Measurements from ENCODE around the gene ZNF37A. TPM values are rescaled to one million over a fixed set of nuclear protein-coding genes. Genes with fewer than 3 reads are reported as not detected.
"Not testable (repeated sequence)": the region's sequence is repeated elsewhere in the genome, so short reads cannot be mapped to it uniquely, and the experiment has no call there.

ZNF37A gene
- 10.7 TPM for polyA plus RNA-seq (2013, experiment 1 of 4)
- 10.4 TPM for polyA plus RNA-seq (2013, experiment 2 of 4)
- 8.2 TPM for polyA plus RNA-seq (2013, experiment 3 of 4)
- 8.9 TPM for polyA plus RNA-seq (2013, experiment 4 of 4)

- no peak within 1 kb of the TSS for H3K27ac ChIP-seq (ENCODE audit: insufficient read depth, low read depth, low read length, poor library complexity, severe bottlenecking)
- WGBS, 2 experiments: 18 to 21% methylated on average over 59 of the region's 59 CpGs
Observed at GRCh38 chr10:38094158-38094926, at the start of gene ZNF37A. TSS of gene ZNF37A (plus strand) at chr10:38094337. CDS start at chr10:38096618, 2,281 bp downstream.

GRCh38 chr10:38045129-38045528, 49.0 kb upstream of the ZNF37A start:
- no peak overlapping the region for H3K4me3 ChIP-seq (ENCODE audit: insufficient read depth, low read depth, low read length)
- H3K27me3 ChIP-seq (ENCODE audit: control insufficient read depth, insufficient read depth, low read length, poor library complexity, severe bottlenecking): no peaks in the 10 kb centered on the region
- H3K27ac ChIP-seq (ENCODE audit: insufficient read depth, low read depth, low read length, poor library complexity, severe bottlenecking): no peak overlapping the region
- H3K36me3 ChIP-seq (ENCODE audit: control insufficient read depth, insufficient read depth, low read length): peaks cover 15% of the 10 kb centered on the region
- no peaks in the 10 kb centered on the region for H3K4me1 ChIP-seq (ENCODE audit: control insufficient read depth, insufficient read depth, low read length)
- no peaks in the 10 kb centered on the region for H3K9me3 ChIP-seq (ENCODE audit: control insufficient read depth, low read length)
- 50% methylated on average over 2 of the region's 2 CpGs for WGBS, 2 experiments

More at GRCh38 chr10:38094158-38094926, at the start of gene ZNF37A:
- peaks cover 16% of the 10 kb centered on the region for H3K36me3 ChIP-seq (ENCODE audit: control insufficient read depth, insufficient read depth, low read length)
- no peaks in the 10 kb centered on the region for H3K4me1 ChIP-seq (ENCODE audit: control insufficient read depth, insufficient read depth, low read length)
- no peaks in the 10 kb centered on the region for H3K27me3 ChIP-seq (ENCODE audit: control insufficient read depth, insufficient read depth, low read length, poor library complexity, severe bottlenecking)
- H3K9me3 ChIP-seq (ENCODE audit: control insufficient read depth, low read length): peaks cover 3% of the 10 kb centered on the region
- H3K4me3 ChIP-seq (ENCODE audit: insufficient read depth, low read depth, low read length): peak within 1 kb of the TSS; percentile 62

GRCh38 chr10:38047666-38048065, 46.5 kb upstream of the ZNF37A start:
- Histone ChIP-seq H3K9me3 (ENCODE audit: control insufficient read depth, low read length) (no peaks in the 10 kb centered on the region), H3K27ac (ENCODE audit: insufficient read depth, low read depth, low read length, poor library complexity, severe bottlenecking) (no peak overlapping the region), H3K36me3 (ENCODE audit: control insufficient read depth, insufficient read depth, low read length) (peaks cover 15% of the 10 kb centered on the region), H3K27me3 (ENCODE audit: control insufficient read depth, insufficient read depth, low read length, poor library complexity, severe bottlenecking) (no peaks in the 10 kb centered on the region), H3K4me1 (ENCODE audit: control insufficient read depth, insufficient read depth, low read length) (no peaks in the 10 kb centered on the region), H3K4me3 (ENCODE audit: insufficient read depth, low read depth, low read length) (no peak overlapping the region)
- WGBS, 2 experiments: no CpG with 5 or more reads among the region's 1 CpG

GRCh38 chr10:38050212-38050611, 43.9 kb upstream of the ZNF37A start:
- 100% methylated on average over 1 of the region's 1 CpG for WGBS, 2 experiments
- Histone ChIP-seq H3K36me3 (ENCODE audit: control insufficient read depth, insufficient read depth, low read length) (peaks cover 32% of the 10 kb centered on the region), H3K9me3 (ENCODE audit: control insufficient read depth, low read length) (peaks cover 3% of the 10 kb centered on the region), H3K4me3 (ENCODE audit: insufficient read depth, low read depth, low read length) (no peak overlapping the region), H3K27ac (ENCODE audit: insufficient read depth, low read depth, low read length, poor library complexity, severe bottlenecking) (no peak overlapping the region), H3K27me3 (ENCODE audit: control insufficient read depth, insufficient read depth, low read length, poor library complexity, severe bottlenecking) (no peaks in the 10 kb centered on the region), H3K4me1 (ENCODE audit: control insufficient read depth, insufficient read depth, low read length) (no peaks in the 10 kb centered on the region)

DNA sequence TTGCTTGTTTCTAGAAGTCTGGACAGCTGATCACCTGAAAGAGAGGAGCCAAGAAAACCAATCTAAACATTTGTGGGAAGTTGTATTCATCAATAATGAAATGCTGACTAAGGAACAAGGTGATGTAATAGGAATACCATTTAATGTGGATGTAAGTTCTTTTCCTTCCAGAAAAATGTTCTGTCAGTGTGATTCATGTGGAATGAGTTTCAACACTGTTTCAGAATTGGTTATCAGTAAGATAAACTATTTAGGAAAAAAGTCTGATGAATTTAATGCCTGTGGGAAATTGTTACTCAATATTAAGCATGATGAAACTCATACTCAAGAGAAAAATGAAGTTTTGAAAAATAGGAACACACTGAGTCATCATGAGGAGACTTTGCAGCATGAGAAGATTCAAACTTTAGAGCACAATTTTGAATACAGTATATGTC, 39.8 kb upstream of the ZNF37A start:
- H3K27ac ChIP-seq (ENCODE audit: insufficient read depth, low read depth, low read length, poor library complexity, severe bottlenecking): no peak overlapping the region
- H3K9me3 ChIP-seq (ENCODE audit: control insufficient read depth, low read length): peaks cover 7% of the 10 kb centered on the region
- H3K4me1 ChIP-seq (ENCODE audit: control insufficient read depth, insufficient read depth, low read length): no peaks in the 10 kb centered on the region
- no peak overlapping the region for H3K4me3 ChIP-seq (ENCODE audit: insufficient read depth, low read depth, low read length)
- H3K27me3 ChIP-seq (ENCODE audit: control insufficient read depth, insufficient read depth, low read length, poor library complexity, severe bottlenecking): no peaks in the 10 kb centered on the region
- H3K36me3 ChIP-seq (ENCODE audit: control insufficient read depth, insufficient read depth, low read length): peaks cover 45% of the 10 kb centered on the region

DNA sequence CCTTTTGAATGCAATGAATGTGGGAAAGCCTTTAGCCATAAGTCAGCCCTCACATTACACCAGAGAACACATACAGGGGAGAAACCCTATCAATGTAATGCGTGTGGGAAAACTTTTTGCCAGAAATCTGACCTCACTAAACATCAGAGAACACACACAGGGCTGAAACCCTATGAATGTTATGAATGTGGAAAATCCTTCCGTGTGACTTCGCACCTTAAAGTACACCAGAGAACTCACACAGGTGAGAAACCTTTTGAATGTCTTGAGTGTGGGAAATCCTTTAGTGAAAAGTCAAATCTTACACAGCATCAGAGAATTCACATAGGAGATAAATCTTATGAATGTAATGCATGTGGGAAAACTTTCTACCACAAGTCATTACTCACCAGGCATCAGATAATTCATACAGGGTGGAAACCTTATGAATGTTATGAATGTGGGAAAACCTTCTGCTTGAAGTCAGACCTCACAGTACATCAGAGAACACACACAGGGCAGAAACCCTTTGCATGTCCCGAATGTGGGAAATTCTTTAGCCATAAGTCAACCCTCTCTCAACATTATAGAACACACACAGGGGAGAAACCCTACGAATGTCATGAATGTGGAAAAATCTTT, 38.8 kb upstream of the ZNF37A start:
- 93 to 100% methylated on average over 1 to 4 of the region's 5 CpGs for WGBS, 2 experiments
- not testable (repeated sequence) for H3K27me3 ChIP-seq (ENCODE audit: control insufficient read depth, insufficient read depth, low read length, poor library complexity, severe bottlenecking); H3K4me3 ChIP-seq (ENCODE audit: insufficient read depth, low read depth, low read length); H3K9me3 ChIP-seq (ENCODE audit: control insufficient read depth, low read length); H3K27ac ChIP-seq (ENCODE audit: insufficient read depth, low read depth, low read length, poor library complexity, severe bottlenecking); H3K4me1 ChIP-seq (ENCODE audit: control insufficient read depth, insufficient read depth, low read length)
- peaks cover 45% of the 10 kb centered on the region for H3K36me3 ChIP-seq (ENCODE audit: control insufficient read depth, insufficient read depth, low read length)

DNA sequence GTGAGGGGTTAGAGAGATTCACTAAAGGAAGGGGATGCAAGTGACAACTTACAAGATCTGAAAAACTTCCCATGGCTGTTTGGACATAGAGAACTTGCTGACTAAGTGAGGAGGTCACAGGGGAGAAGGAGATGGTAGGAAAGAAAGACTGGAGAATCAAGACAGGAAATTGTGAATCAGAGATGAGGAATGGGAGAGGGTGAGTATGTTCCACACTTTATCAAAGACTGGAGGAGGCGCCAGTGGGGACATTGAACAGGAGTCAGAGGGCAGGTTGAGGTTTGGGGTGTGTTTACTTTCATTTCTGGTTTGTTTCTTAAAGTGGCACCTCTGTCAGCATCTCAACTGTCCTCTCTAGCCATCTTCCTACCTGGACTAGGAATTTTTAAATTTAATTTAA, 24.5 kb upstream of the ZNF37A start:
- WGBS, 2 experiments: 76 to 79% methylated on average over 1 of the region's 1 CpG
- not testable (repeated sequence) for H3K27ac ChIP-seq (ENCODE audit: insufficient read depth, low read depth, low read length, poor library complexity, severe bottlenecking); H3K27me3 ChIP-seq (ENCODE audit: control insufficient read depth, insufficient read depth, low read length, poor library complexity, severe bottlenecking); H3K9me3 ChIP-seq (ENCODE audit: control insufficient read depth, low read length); H3K36me3 ChIP-seq (ENCODE audit: control insufficient read depth, insufficient read depth, low read length); H3K4me1 ChIP-seq (ENCODE audit: control insufficient read depth, insufficient read depth, low read length); H3K4me3 ChIP-seq (ENCODE audit: insufficient read depth, low read depth, low read length)

DNA sequence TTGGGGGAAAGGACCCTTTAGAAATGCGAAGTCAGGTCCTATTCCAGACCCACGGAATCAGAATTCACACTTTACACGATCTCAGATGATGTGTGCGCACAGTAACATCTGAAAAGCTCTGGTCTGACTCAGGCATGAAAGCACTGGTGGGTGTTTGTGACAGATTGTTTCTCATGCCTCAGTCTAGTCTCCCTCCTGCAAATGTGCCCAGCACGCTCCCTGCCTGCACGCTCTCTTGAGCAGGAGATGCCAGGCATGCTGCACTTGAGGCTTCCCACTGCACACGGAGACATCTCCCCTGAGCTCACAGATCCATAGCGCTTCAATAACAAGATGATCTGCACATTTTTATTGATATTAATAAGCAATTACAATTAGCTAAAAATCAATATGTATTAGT, 23.6 kb upstream of the ZNF37A start:
- 91 to 95% methylated on average over 8 of the region's 8 CpGs for WGBS, 2 experiments
- Histone ChIP-seq H3K4me1 (ENCODE audit: control insufficient read depth, insufficient read depth, low read length) (no peaks in the 10 kb centered on the region), H3K4me3 (ENCODE audit: insufficient read depth, low read depth, low read length) (no peak overlapping the region), H3K36me3 (ENCODE audit: control insufficient read depth, insufficient read depth, low read length) (no peaks in the 10 kb centered on the region), H3K9me3 (ENCODE audit: control insufficient read depth, low read length) (no peaks in the 10 kb centered on the region), H3K27ac (ENCODE audit: insufficient read depth, low read depth, low read length, poor library complexity, severe bottlenecking) (no peak overlapping the region), H3K27me3 (ENCODE audit: control insufficient read depth, insufficient read depth, low read length, poor library complexity, severe bottlenecking) (no peaks in the 10 kb centered on the region)

DNA sequence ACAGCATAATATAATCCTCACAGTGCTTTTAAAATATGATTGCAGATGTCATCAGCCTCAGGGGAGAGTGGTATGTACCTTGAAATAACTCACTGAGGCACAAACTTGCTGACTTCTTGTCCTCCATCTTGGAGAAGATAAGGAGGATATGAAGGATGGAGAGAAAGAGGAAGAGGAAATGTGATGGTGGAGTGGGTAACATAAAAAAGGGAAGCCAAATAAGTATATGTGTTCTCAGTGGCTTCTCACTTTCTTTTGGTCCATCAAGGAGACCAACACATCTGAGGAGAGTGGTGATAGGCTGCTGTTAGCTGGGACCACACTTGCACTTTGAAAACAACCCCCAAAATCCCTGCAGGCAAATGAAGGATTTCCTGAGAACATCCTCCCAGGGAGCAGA, 21.6 kb upstream of the ZNF37A start:
- Histone ChIP-seq H3K4me3 (ENCODE audit: insufficient read depth, low read depth, low read length) (no peak overlapping the region), H3K9me3 (ENCODE audit: control insufficient read depth, low read length) (peaks cover 4% of the 10 kb centered on the region), H3K27me3 (ENCODE audit: control insufficient read depth, insufficient read depth, low read length, poor library complexity, severe bottlenecking) (no peaks in the 10 kb centered on the region), H3K36me3 (ENCODE audit: control insufficient read depth, insufficient read depth, low read length) (no peaks in the 10 kb centered on the region), H3K4me1 (ENCODE audit: control insufficient read depth, insufficient read depth, low read length) (no peaks in the 10 kb centered on the region), H3K27ac (ENCODE audit: insufficient read depth, low read depth, low read length, poor library complexity, severe bottlenecking) (no peak overlapping the region)

- Histone ChIP-seq H3K27me3 (ENCODE audit: control insufficient read depth, insufficient read depth, low read length, poor library complexity, severe bottlenecking) (no peaks in the 10 kb centered on the region), H3K27ac (ENCODE audit: insufficient read depth, low read depth, low read length, poor library complexity, severe bottlenecking) (no peak overlapping the region), H3K4me3 (ENCODE audit: insufficient read depth, low read depth, low read length) (no peak overlapping the region), H3K36me3 (ENCODE audit: control insufficient read depth, insufficient read depth, low read length) (no peaks in the 10 kb centered on the region), H3K4me1 (ENCODE audit: control insufficient read depth, insufficient read depth, low read length) (no peaks in the 10 kb centered on the region), H3K9me3 (ENCODE audit: control insufficient read depth, low read length) (peaks cover 4% of the 10 kb centered on the region)
- WGBS, 2 experiments: 76 to 82% methylated on average over 2 of the region's 2 CpGs
Observed at GRCh38 chr10:38076687-38077086, 17.4 kb upstream of the ZNF37A start.

All from ectodermal cell (in vitro differentiated cells).